PFSK-1 (cell line): ENCODE measurements around the gene LGALSL.

Source experiments
- FOXP2 ChIP-seq: optimal IDR thresholded peaks from 2 replicates; pipeline ENCODE3; 2011; ENCODE audit warnings: borderline replicate concordance, control low read depth, inconsistent platforms; ENCODE audit not compliant: insufficient read depth; ENCODE audit errors: extremely low read length, extremely low read depth
- POLR2AphosphoS5 ChIP-seq: IDR thresholded peaks from 2 replicates; pipeline ENCODE4 v1.6.1; 2012; ENCODE audit warnings: low read depth, mild to moderate bottlenecking, control low read depth, low read length, moderate library complexity
- SIN3A ChIP-seq: IDR thresholded peaks from 2 replicates; pipeline ENCODE4 v1.6.1; 2012; ENCODE audit warnings: mild to moderate bottlenecking, low read length, moderate library complexity, borderline replicate concordance; ENCODE audit not compliant: insufficient read depth
- TAF1 ChIP-seq: IDR thresholded peaks from 2 replicates; pipeline ENCODE4 v1.6.1; 2012; ENCODE audit warnings: low read length, control low read depth, borderline replicate concordance; ENCODE audit not compliant: insufficient read depth
- TF ChIP-seq, protein P1 (sequence below), 2 experiments: IDR thresholded peaks; 2 replicates each; pipeline versions ENCODE4 v1.6.1 to v1.8.0; 2011 to 2012; ENCODE audit warnings: low read depth in 2 of 2, low read length in 2 of 2, control low read depth in 1 of 2, inconsistent platforms in 1 of 2, mild to moderate bottlenecking in 1 of 2, moderate library complexity in 1 of 2; ENCODE audit not compliant: insufficient read depth in 1 of 2

DNA sequence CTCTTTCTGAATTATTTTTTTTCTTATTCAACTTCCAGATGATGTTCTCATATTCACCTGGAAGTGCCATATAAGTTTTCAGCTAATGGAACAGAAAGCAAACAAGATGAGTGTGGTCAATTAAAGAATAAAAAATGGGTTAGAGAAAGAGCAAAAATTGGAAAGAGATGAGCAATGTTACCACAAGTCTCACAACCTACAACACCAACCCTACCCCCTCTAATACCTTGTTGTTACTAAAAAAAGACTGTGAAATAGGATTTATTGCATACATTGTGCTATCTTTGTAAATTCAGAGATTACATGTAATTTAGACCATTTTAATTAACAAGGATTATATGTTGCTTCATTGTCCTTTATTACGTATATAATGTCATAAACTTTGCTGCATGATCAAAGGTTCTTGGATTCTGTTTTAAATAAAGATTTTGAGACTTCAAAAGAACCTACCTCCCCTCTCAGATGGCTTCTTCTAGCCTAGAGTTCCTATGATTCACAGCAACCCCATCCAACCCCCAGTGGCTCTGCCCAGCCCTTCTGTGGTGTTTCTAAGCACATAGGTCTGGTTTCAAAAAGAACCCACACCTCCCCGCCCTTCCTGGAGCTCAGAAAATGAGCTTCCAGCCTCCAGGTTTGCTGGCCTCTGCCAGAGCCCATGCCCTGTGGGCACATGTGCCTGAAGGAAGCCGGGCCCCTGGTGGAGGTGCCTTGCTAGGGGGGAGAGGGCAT is 24.7 kb downstream of the LGALSL start:
- no peak for TF ChIP-seq TAF1
- TF ChIP-seq, protein P1, sequence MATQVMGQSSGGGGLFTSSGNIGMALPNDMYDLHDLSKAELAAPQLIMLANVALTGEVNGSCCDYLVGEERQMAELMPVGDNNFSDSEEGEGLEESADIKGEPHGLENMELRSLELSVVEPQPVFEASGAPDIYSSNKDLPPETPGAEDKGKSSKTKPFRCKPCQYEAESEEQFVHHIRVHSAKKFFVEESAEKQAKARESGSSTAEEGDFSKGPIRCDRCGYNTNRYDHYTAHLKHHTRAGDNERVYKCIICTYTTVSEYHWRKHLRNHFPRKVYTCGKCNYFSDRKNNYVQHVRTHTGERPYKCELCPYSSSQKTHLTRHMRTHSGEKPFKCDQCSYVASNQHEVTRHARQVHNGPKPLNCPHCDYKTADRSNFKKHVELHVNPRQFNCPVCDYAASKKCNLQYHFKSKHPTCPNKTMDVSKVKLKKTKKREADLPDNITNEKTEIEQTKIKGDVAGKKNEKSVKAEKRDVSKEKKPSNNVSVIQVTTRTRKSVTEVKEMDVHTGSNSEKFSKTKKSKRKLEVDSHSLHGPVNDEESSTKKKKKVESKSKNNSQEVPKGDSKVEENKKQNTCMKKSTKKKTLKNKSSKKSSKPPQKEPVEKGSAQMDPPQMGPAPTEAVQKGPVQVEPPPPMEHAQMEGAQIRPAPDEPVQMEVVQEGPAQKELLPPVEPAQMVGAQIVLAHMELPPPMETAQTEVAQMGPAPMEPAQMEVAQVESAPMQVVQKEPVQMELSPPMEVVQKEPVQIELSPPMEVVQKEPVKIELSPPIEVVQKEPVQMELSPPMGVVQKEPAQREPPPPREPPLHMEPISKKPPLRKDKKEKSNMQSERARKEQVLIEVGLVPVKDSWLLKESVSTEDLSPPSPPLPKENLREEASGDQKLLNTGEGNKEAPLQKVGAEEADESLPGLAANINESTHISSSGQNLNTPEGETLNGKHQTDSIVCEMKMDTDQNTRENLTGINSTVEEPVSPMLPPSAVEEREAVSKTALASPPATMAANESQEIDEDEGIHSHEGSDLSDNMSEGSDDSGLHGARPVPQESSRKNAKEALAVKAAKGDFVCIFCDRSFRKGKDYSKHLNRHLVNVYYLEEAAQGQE (IDR thresholded peaks at IDR 0.05; ENCODE audit: insufficient read depth in 1 of 2, low read depth in 2 of 2, low read length in 2 of 2) = no peak
- TF ChIP-seq SIN3A = no peak
- no peak for TF ChIP-seq POLR2AphosphoS5
- TF ChIP-seq FOXP2 = no peak
